Fibroblast of the aortic adventitia (primary cell): ENCODE results near the gene ACCS. TPM values are rescaled to one million over a fixed set of nuclear protein-coding genes. Genes with fewer than 3 reads are reported as not detected.

ENCODE experiments used
- DNase-seq: peaks from one replicate; pipeline ENCODE4 v3.0.0-alpha.2; 2010; ENCODE audit warnings: low read depth
- H3K4me3 ChIP-seq: 2 replicates; pipeline ENCODE4 v1.5.1; 2011; ENCODE audit warnings: low read depth, mild to moderate bottlenecking, control low read depth, low read length, moderate library complexity
- CTCF ChIP-seq: IDR thresholded peaks from 2 replicates; pipeline ENCODE4 v1.5.1; 2011; ENCODE audit warnings: mild to moderate bottlenecking, low read length, control low read depth, inconsistent platforms; ENCODE audit not compliant: insufficient read depth
- total RNA-seq: library from RNA; depleted of rRNA; stranded (reverse); fragments of >200 nt; gene quantifications from 2 replicates; pipeline ENCODE4 v1.2.3, GENCODE V29; 2012; ENCODE audit warnings: low replicate concordance

Gene ACCS
- total RNA-seq, 1 donor = 10.8 TPM

- no peak for DNase-seq
- H3K4me3 ChIP-seq = no peak overlapping the region
- no peak for TF ChIP-seq CTCF
Measured at GRCh38 chr11:44024977-44025376, 41.1 kb upstream of the ACCS start.

- H3K4me3 ChIP-seq = no peak overlapping the region
- DNase-seq = no peak
- no peak for TF ChIP-seq CTCF
Measured at GRCh38 chr11:44025727-44026126, 40.3 kb upstream of the ACCS start.

- no peak for TF ChIP-seq CTCF
- no peak for DNase-seq
- H3K4me3 ChIP-seq = no peak overlapping the region
Measured at GRCh38 chr11:44028401-44028800, 37.7 kb upstream of the ACCS start.

GRCh38 chr11:44028816-44029506 lies 37.1 kb upstream of the ACCS start:
- H3K4me3 ChIP-seq = no peak overlapping the region
- no peak for DNase-seq
- no peak for TF ChIP-seq CTCF

GRCh38 chr11:44029507-44029845 lies 36.6 kb upstream of the ACCS start:
- H3K4me3 ChIP-seq = no peak overlapping the region
- DNase-seq = no peak
- TF ChIP-seq CTCF = no peak

- TF ChIP-seq CTCF = no peak
- no peak overlapping the region for H3K4me3 ChIP-seq
- peak; percentile 94 for DNase-seq
Measured at GRCh38 chr11:44029977-44030911, 35.8 kb upstream of the ACCS start.
